HG02938 (cell line): ENCODE data around the gene CBR1.

Experiments used
- ATAC-seq: cut with Tn5 transposase; IDR thresholded peaks from one replicate; pipeline ENCODE4 v1.9.1; 2021; ENCODE audit warnings: mild to moderate bottlenecking, moderate library complexity; ENCODE audit not compliant: unreplicated experiment

The CBR1 gene

GRCh38 chr21:36113647-36114428, 44.0 kb downstream of the CBR1 start:
- ATAC-seq, result no peak

GRCh38 chr21:36115138-36115730, 45.4 kb downstream of the CBR1 start:
- ATAC-seq, result no peak

- ATAC-seq, result no peak
Observed at GRCh38 chr21:36117286-36117741, 47.5 kb downstream of the CBR1 start.

GRCh38 chr21:36120304-36120888, 50.6 kb downstream of the CBR1 start:
- no peak for ATAC-seq
